Endothelial cell of umbilical vein (primary cell): ENCODE measurements around the gene GOLPH3. TPM values are rescaled to one million over a fixed set of nuclear protein-coding genes. Genes with fewer than 3 reads are reported as not detected.

Experiments
- BruUV-seq: library from RNA; stranded (reverse); fragments of 400-500 nt; replicated peaks from 2 replicates; lab custom pipeline; 2021; lab: Mats Ljungman, UMichigan
- CTCF ChIA-PET: fragments of 300-600, 350-600 bp; sonication (Branson Sonifier 250); formaldehyde crosslinking; loops from one replicate; lab custom pipeline; 2021; ENCODE audit warnings: antibody characterized with exemption, inconsistent platforms; lab: Charles Lee
- POLR2A ChIA-PET: fragments of 300-600, 350-600 bp; sonication (Branson Sonifier 250); formaldehyde crosslinking; loops from one replicate; lab custom pipeline; 2021; ENCODE audit warnings: antibody characterized with exemption, inconsistent platforms; lab: Charles Lee
- DNase-seq: peaks from one replicate; pipeline ENCODE4 v3.0.0-alpha.2; 2011; ENCODE audit warnings: low read depth, low spot score
- FAIRE-seq: peaks from 2 replicates; lab custom pipeline; 2011; peaks lifted over from hg19 to GRCh38; lab: Jason Lieb, UNC
- H2AFZ ChIP-seq: 2 replicates; pipeline ENCODE4 v1.6.0; 2012; ENCODE audit warnings: low read depth, low read length, control low read depth, inconsistent platforms
- H3K27ac ChIP-seq: 2 replicates; pipeline ENCODE4 v1.5.1; 2011; ENCODE audit warnings: low read depth, mild to moderate bottlenecking, control low read depth, low read length, moderate library complexity; ENCODE audit not compliant: insufficient read depth
- H3K27me3 ChIP-seq, 2 experiments: 2 replicates each; pipeline versions ENCODE4 v1.6.0 to v1.6.1; 2011; ENCODE audit warnings: low read length in 2 of 2, mixed read lengths in 1 of 2; ENCODE audit not compliant: control insufficient read depth in 2 of 2, insufficient read depth in 2 of 2
- H3K36me3 ChIP-seq, 2 experiments: 2 replicates in 1 of 2; 3 replicates in 1 of 2; pipeline ENCODE4 v1.5.1; 2011; ENCODE audit warnings: low read length in 2 of 2, mild to moderate bottlenecking in 1 of 2, moderate library complexity in 1 of 2; ENCODE audit not compliant: control insufficient read depth in 2 of 2, insufficient read depth in 2 of 2; ENCODE audit errors: extremely low read depth in 1 of 2
- H3K4me1 ChIP-seq: 3 replicates; pipeline ENCODE4 v1.5.1; 2011; ENCODE audit warnings: mild to moderate bottlenecking, low read length; ENCODE audit not compliant: control insufficient read depth, insufficient read depth; ENCODE audit errors: extremely low read depth
- H3K4me2 ChIP-seq: 2 replicates; pipeline ENCODE4 v1.6.1; 2011; ENCODE audit warnings: low read length, control low read depth, mixed read lengths; ENCODE audit not compliant: insufficient read depth
- H3K4me3 ChIP-seq, 3 experiments: fragments of 200-600 bp in 1 of 3; sonication (generic), shearing (Covaris generic) in 1 of 3; replicated peaks in 1 of 3; 2 replicates each; pipeline ENCODE4 v1.5.1; 2011 to 2016; ENCODE audit warnings: control low read depth in 3 of 3, low read length in 3 of 3, mild to moderate bottlenecking in 2 of 3, inconsistent platforms in 1 of 3, low read depth in 1 of 3, moderate library complexity in 1 of 3; ENCODE audit not compliant: insufficient read depth in 1 of 3
- H3K79me2 ChIP-seq: 2 replicates; pipeline ENCODE4 v1.6.0; 2012; ENCODE audit warnings: low read length, inconsistent platforms; ENCODE audit not compliant: control insufficient read depth, insufficient read depth
- H3K9ac ChIP-seq: replicated peaks from 2 replicates; pipeline ENCODE3; 2011; ENCODE audit warnings: low read length, control low read depth; ENCODE audit not compliant: insufficient read depth; ENCODE audit errors: extremely low read depth
- H3K9me1 ChIP-seq: replicated peaks from 3 replicates; pipeline ENCODE4 v1.6.0; 2011; ENCODE audit warnings: mild to moderate bottlenecking, low read length; ENCODE audit not compliant: control insufficient read depth, insufficient read depth; ENCODE audit errors: extremely low read depth
- H3K9me3 ChIP-seq: replicated peaks from 2 replicates; pipeline ENCODE4 v1.5.1; 2012; ENCODE audit warnings: low read length, inconsistent platforms; ENCODE audit not compliant: control insufficient read depth, insufficient read depth
- H4K20me1 ChIP-seq: replicated peaks from 2 replicates; pipeline ENCODE3; 2011; ENCODE audit warnings: mild to moderate bottlenecking, low read length; ENCODE audit not compliant: control insufficient read depth, insufficient read depth; ENCODE audit errors: extremely low read depth
- CTCF ChIP-seq, 2 donors: IDR thresholded peaks; 1 replicate in 1 of 2; 2 replicates in 1 of 2; pipeline ENCODE4 v1.5.1; 2011; ENCODE audit warnings: low read length in 2 of 2, mild to moderate bottlenecking in 2 of 2, moderate library complexity in 2 of 2, control low read depth in 1 of 2, inconsistent platforms in 1 of 2, low read depth in 1 of 2; ENCODE audit not compliant: insufficient read depth in 1 of 2; ENCODE audit errors: extremely low read depth in 1 of 2
- GATA2 ChIP-seq: IDR thresholded peaks from 2 replicates; pipeline ENCODE4 v1.7.0; 2011; ENCODE audit warnings: low read depth, mild to moderate bottlenecking, moderate library complexity, mixed read lengths, low read length; ENCODE audit not compliant: insufficient read length, insufficient read depth
- JUN ChIP-seq: IDR thresholded peaks from 2 replicates; pipeline ENCODE4 v1.6.1; 2011; ENCODE audit warnings: borderline replicate concordance, low read depth; ENCODE audit not compliant: insufficient read length, insufficient read depth
- MAX ChIP-seq: IDR thresholded peaks from 2 replicates; pipeline ENCODE4 v1.6.1; 2011; ENCODE audit not compliant: insufficient read depth, insufficient read length
- POLR2A ChIP-seq: IDR thresholded peaks from 2 replicates; pipeline ENCODE4 v1.6.1; 2012; ENCODE audit warnings: low read depth, mild to moderate bottlenecking, control low read depth, low read length
- dilution Hi-C: fragments of 300-500 bp; cut with MboI; formaldehyde crosslinking; loops from one replicate; pipeline ENCODE4 v1.15.0; 2019; ENCODE audit warnings: low sequenced_read_pairs; ENCODE audit not compliant: extremely low pct_ligation_motif_present
- intact Hi-C: fragments of 100-400 bp; cut with micrococcal nuclease; formaldehyde crosslinking; loops from one replicate; pipeline ENCODE4 v1.10.0; 2022
- polyA plus RNA-seq, 4 experiments: library from polyadenylated mRNA; depleted of rRNA in 3 of 4; stranded (reverse) in 3 of 4; unstranded in 1 of 4; fragments of >200 nt; gene quantifications; 2 replicates each; pipeline versions ENCODE4 v1.2.1 to v1.2.3, GENCODE V29; 2011 to 2012; ENCODE audit warnings: missing spikeins in 1 of 4
- total RNA-seq: library from RNA; stranded (reverse); gene quantifications from 2 replicates; pipeline ENCODE4 v1.2.3, GENCODE V29; 2021

Gene GOLPH3
- total and polyA plus RNA-seq, 2 donors (not counting 3 experiments of a cell fraction or from before 2014, with no cell fraction given), result 38.1 to 70.2 TPM

- Histone ChIP-seq H3K79me2 (peaks cover 55% of the 10 kb centered on the region), H3K27me3 (peaks cover 0 to 2% of the 10 kb centered on the region in 2 experiments), H3K36me3 (peaks cover 5 to 11% of the 10 kb centered on the region in 2 experiments), H3K9me3 (no peaks in the 10 kb centered on the region), H3K9ac (peak overlapping the region; percentile 98), H3K9me1 (no peaks in the 10 kb centered on the region), H3K4me3 (peak overlapping the region; percentile 89 to 99 (median 96)), H4K20me1 (peaks cover 16% of the 10 kb centered on the region), H2AFZ (peak overlapping the region; percentile 10), H3K4me2 (peak overlapping the region; percentile 93), H3K4me1 (peaks cover 17% of the 10 kb centered on the region), H3K27ac (peak overlapping the region; percentile 91)
- DNase-seq (no peak), FAIRE-seq (peak; percentile 68)
- CTCF ChIA-PET, result interaction anchor here (0.5 to 2.9 kb wide), 14 partner anchors 8 to 316 kb away, joined by 3 to 16 read pairs (median 4); no protein-coding TSS in a partner anchor
- intact Hi-C loops, result loop anchor here (1.0 to 5.0 kb wide), 8 partner anchors 20 to 1267 kb away; partner anchors contain the start of genes TARS1 and ZFR
- TF ChIP-seq JUN, result no peak
- no peak for TF ChIP-seq GATA2
- BruUV-seq, result no TSS peak
- POLR2A ChIA-PET, result interaction anchor here (0.7 kb wide), 1 partner anchor 75 kb away, joined by 4 read pairs; no protein-coding TSS in a partner anchor
- dilution Hi-C loops, result no loop called here
These were observed 680 bp downstream of the GOLPH3 start for GRCh38 chr5:32173267-32174010.

GRCh38 chr5:32172923-32173266 is 1.2 kb downstream of the GOLPH3 start:
- Histone ChIP-seq H3K9me1 (no peaks in the 10 kb centered on the region), H3K9me3 (no peaks in the 10 kb centered on the region), H3K27ac (peak overlapping the region; percentile 91), H3K36me3 (peaks cover 6 to 13% of the 10 kb centered on the region in 2 experiments), H2AFZ (no peak overlapping the region), H3K79me2 (peaks cover 60% of the 10 kb centered on the region), H3K4me2 (peak overlapping the region; percentile 93), H3K4me3 (peak overlapping the region; percentile 89 to 99 (median 96)), H3K27me3 (no peaks in the 10 kb centered on the region), H3K4me1 (peaks cover 17% of the 10 kb centered on the region), H3K9ac (peak overlapping the region; percentile 98), H4K20me1 (peaks cover 18% of the 10 kb centered on the region)
- dilution Hi-C loops (no loop called here), intact Hi-C loops (loop anchor here (5.0 kb wide), 1 partner anchor 269 kb away; the partner anchor contains the start of gene ZFR)
- ChIA-PET POLR2A (interaction anchor here (0.7 kb wide), 2 partner anchors 74 to 412 kb away, joined by 3 to 4 read pairs; no protein-coding TSS in a partner anchor), CTCF (interaction anchor here (0.6 to 2.9 kb wide), 10 partner anchors 9 to 317 kb away, joined by 3 to 16 read pairs (median 6); no protein-coding TSS in a partner anchor)
- DNase-seq (peak; percentile 67), FAIRE-seq (no peak)
- TSS peak; percentile 18 for BruUV-seq
- TF ChIP-seq POLR2A (no peak), CTCF (IDR thresholded peaks at IDR 0.05; ENCODE audit: extremely low read depth in 1 of 2, insufficient read depth in 1 of 2, low read depth in 1 of 2, low read length in 2 of 2) (no peak), MAX (no peak)
